Measurements from ENCODE around the gene PORCN.
"Not testable (repeated sequence)": the region's sequence is repeated elsewhere in the genome, so short reads cannot be mapped to it uniquely, and the experiment has no call there.

PORCN gene

DNA sequence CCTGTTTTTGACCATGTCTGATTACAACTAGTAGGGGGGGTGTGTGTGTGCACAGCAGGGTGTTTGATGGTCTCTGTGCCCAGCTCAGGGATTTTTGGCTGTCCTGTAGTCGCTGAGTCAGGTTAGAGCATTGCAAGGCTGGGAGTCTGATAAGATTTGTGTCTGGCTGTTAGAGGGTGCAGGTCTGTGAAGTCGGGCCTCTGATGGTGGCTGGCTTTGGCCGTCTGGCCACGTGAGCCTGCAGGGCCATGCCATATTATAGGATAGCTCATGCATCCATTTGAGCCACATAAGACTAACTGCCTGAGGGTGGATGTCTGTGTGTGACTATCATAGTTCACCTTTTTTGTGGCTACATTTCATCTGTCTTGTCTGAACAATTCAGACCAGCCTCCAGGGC lies 4.9 kb downstream of the PORCN start:
- peaks cover 3% of the 10 kb centered on the region for H3K36me3 ChIP-seq (ENCODE audit: control insufficient read depth, insufficient read depth, low read length, severe bottlenecking)
- H3K9me3 ChIP-seq (ENCODE audit: control insufficient read depth, low read length), result no peaks in the 10 kb centered on the region
- no peaks in the 10 kb centered on the region for H3K27me3 ChIP-seq (replicated peaks; ENCODE audit: control insufficient read depth, insufficient read depth, low read length)
- H3K4me3 ChIP-seq (ENCODE audit: low read length), result no peak overlapping the region
- H3K9ac ChIP-seq (ENCODE audit: low read length), result no peak overlapping the region
- no peaks in the 10 kb centered on the region for H3K4me1 ChIP-seq (ENCODE audit: control insufficient read depth, insufficient read depth, low read length)
- DNase-seq (ENCODE audit: low read depth), result no peak

DNA sequence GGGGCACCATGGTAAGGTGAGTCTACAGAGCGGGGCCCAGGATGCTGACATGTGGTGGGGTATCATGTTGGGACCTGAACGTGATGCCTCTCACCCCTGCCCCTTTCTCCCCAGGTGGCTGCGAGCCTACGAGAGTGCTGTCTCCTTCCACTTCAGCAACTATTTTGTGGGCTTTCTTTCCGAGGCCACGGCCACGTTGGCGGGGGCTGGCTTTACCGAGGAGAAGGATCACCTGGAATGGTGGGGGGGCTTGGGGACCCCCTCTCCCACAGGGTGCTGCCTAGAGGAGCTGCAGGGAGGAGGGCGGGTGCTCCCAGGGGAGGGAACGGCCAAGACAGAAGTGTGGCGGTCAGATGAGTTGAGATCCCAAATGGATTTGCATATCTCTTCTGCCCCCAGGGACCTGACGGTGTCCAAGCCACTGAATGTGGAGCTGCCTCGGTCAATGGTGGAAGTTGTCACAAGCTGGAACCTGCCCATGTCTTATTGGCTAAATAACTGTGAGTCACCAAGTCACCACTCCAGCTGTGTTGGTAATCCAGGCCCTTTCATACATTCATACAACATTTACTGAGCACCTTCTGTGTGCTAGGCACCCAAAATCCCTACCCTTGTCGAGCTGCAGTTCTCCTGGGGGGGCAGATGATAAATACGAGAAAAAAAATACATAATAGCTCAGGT lies 5.5 kb downstream of the PORCN start:
- Histone ChIP-seq H3K36me3 (ENCODE audit: control insufficient read depth, insufficient read depth, low read length, severe bottlenecking) (peaks cover 3% of the 10 kb centered on the region), H3K27me3 (replicated peaks; ENCODE audit: control insufficient read depth, insufficient read depth, low read length) (no peaks in the 10 kb centered on the region), H3K4me1 (ENCODE audit: control insufficient read depth, insufficient read depth, low read length) (no peaks in the 10 kb centered on the region), H3K9ac (ENCODE audit: low read length) (no peak overlapping the region), H3K9me3 (ENCODE audit: control insufficient read depth, low read length) (no peaks in the 10 kb centered on the region), H3K4me3 (ENCODE audit: low read length) (no peak overlapping the region)
- DNase-seq (ENCODE audit: low read depth), result no peak

DNA sequence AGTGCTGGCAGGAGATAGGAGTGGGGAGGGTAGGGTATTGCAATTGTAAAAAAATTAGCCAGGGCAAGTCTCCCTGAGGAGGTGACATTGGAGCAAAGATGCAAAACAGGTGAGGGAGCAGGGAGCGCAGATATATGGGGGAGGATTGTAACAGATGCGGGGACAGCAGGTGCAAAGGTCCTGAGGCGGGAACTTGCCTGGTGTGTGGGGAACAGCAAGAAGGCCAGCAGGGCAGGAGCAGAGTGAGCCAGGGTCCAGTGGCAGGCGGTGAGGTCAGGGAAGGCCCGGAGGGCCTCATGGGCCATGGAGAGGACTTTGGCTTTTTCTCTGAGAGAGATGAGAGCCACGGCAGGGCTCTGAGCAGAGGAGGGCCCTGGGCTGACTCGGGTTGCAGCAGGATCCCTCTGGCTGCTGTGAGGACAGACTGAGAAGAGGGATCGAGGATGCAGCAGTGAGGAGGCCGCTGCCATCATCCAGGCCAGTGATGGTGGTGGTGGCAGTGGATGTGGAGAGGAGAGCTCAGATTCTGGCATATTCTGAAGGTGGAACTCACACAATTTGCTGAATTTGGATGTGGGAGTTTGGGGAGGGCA lies 6.2 kb downstream of the PORCN start:
- Histone ChIP-seq H3K9ac (ENCODE audit: low read length) (no peak overlapping the region), H3K9me3 (ENCODE audit: control insufficient read depth, low read length) (no peaks in the 10 kb centered on the region), H3K36me3 (ENCODE audit: control insufficient read depth, insufficient read depth, low read length, severe bottlenecking) (peaks cover 3% of the 10 kb centered on the region)

DNA sequence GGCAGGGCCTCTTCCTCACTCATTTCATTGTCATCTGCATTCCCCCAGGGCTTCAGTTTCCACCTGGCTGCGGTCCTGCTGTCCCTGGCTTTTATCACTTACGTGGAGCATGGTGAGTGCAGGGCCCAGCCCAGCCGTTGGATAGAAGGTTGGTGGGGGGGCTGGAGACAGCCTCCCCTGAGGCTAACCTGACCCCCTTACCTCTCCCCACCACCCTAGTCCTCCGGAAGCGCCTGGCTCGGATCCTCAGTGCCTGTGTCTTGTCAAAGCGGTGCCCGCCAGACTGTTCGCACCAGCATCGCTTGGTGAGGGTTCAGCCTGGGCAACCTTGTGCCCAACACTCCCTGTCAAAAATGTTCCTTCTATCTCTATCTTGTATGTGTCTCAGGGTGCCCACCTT lies 7.0 kb downstream of the PORCN start:
- H3K36me3 ChIP-seq (ENCODE audit: control insufficient read depth, insufficient read depth, low read length, severe bottlenecking), result peaks cover 3% of the 10 kb centered on the region
- no peaks in the 10 kb centered on the region for H3K4me1 ChIP-seq (ENCODE audit: control insufficient read depth, insufficient read depth, low read length)
- H3K4me3 ChIP-seq (ENCODE audit: low read length), result no peak overlapping the region
- DNase-seq (ENCODE audit: low read depth), result no peak
- no peaks in the 10 kb centered on the region for H3K27me3 ChIP-seq (replicated peaks; ENCODE audit: control insufficient read depth, insufficient read depth, low read length)
- no peaks in the 10 kb centered on the region for H3K9me3 ChIP-seq (ENCODE audit: control insufficient read depth, low read length)
- H3K9ac ChIP-seq (ENCODE audit: low read length), result no peak overlapping the region

More for the DNA sequence above, 6.2 kb downstream of the PORCN start:
- H3K27me3 ChIP-seq (replicated peaks; ENCODE audit: control insufficient read depth, insufficient read depth, low read length), result no peaks in the 10 kb centered on the region
- no peak overlapping the region for H3K4me3 ChIP-seq (ENCODE audit: low read length)
- H3K4me1 ChIP-seq (ENCODE audit: control insufficient read depth, insufficient read depth, low read length), result no peaks in the 10 kb centered on the region
- DNase-seq (ENCODE audit: low read depth), result no peak

DNA sequence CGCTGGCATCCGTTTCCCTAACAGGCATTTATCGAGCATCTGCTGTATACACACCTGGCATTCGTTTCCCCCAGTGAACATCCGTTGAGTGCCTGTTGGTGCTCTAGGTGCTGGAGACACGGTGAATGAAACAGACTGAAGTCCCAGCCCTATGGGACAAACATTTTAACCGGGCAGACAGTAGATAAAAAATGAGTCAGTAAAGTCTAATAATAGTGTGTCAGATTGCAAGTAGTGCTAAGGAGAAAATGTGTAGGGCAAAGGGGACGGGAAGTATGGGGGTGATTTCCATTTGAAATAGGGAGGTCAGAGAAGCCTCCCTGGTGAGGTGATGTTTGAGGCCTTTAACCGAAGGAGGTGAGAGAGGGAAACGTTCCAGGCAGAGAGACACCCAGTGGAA lies 7.5 kb downstream of the PORCN start:
- no peaks in the 10 kb centered on the region for H3K27me3 ChIP-seq (replicated peaks; ENCODE audit: control insufficient read depth, insufficient read depth, low read length)
- no peak overlapping the region for H3K4me3 ChIP-seq (ENCODE audit: low read length)
- H3K36me3 ChIP-seq (ENCODE audit: control insufficient read depth, insufficient read depth, low read length, severe bottlenecking), result peaks cover 3% of the 10 kb centered on the region
- DNase-seq (ENCODE audit: low read depth), result no peak
- no peaks in the 10 kb centered on the region for H3K9me3 ChIP-seq (ENCODE audit: control insufficient read depth, low read length)
- no peaks in the 10 kb centered on the region for H3K4me1 ChIP-seq (ENCODE audit: control insufficient read depth, insufficient read depth, low read length)
- no peak overlapping the region for H3K9ac ChIP-seq (ENCODE audit: low read length)

DNA sequence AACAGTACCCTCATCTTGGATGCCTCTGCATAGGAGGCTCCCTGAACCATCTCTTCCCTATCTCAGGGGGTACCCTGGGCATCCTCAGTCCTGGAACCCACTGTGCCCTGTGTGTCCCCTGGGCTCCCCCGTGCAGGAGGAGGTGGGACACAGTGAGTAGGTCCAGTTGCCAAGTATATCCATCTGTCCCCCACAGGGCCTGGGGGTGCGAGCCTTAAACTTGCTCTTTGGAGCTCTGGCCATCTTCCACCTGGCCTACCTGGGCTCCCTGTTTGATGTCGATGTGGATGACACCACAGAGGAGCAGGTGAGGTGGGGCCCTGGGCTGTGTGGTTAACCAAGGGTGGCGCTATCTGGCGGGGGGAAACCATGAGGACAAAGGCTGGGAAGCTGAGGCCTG lies 8.2 kb downstream of the PORCN start:
- Histone ChIP-seq H3K9ac (ENCODE audit: low read length) (no peak overlapping the region), H3K4me1 (ENCODE audit: control insufficient read depth, insufficient read depth, low read length) (no peaks in the 10 kb centered on the region), H3K9me3 (ENCODE audit: control insufficient read depth, low read length) (no peaks in the 10 kb centered on the region), H3K27me3 (replicated peaks; ENCODE audit: control insufficient read depth, insufficient read depth, low read length) (no peaks in the 10 kb centered on the region), H3K4me3 (ENCODE audit: low read length) (no peak overlapping the region), H3K36me3 (ENCODE audit: control insufficient read depth, insufficient read depth, low read length, severe bottlenecking) (peaks cover 3% of the 10 kb centered on the region)
- no peak for DNase-seq (ENCODE audit: low read depth)

DNA sequence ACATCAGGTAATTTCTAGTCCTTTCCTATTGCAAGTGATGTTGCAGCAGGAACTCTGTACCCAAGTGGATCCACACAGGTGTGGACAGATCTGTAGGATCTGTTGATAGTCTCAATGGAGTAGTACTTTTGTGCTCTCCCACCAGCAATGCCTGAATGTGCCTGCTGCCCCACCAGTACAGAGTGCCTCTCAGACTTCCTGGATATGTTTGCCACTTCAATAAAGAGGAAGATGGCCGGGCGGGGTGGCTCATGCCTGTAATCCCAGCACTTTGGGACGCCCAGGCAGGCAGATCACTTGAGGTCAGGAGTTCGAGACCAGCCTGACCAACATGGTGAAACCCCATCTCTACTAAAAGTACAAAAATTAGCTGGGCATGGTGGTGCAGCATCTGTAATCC lies 10.7 kb downstream of the PORCN start:
- not testable (repeated sequence) for H3K4me1 ChIP-seq (ENCODE audit: control insufficient read depth, insufficient read depth, low read length); H3K9ac ChIP-seq (ENCODE audit: low read length)

DNA sequence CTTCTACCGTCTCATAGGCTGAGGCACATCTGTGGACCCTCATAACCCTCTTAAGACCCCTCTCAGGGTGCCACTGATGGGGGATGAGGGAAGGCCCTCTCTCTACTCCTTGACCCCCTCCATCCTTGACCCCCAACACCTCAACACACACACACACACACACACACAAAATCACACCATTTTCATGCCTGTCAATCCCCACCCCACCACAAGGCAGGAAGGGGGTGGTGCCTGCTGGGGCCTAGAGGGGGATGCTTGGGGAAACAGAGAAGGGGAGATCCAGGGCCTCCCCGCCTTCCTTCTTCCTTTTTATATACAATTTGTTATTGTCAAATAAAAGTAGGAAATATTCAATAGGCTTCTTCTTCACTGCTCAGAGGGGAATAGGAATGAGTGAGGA lies 11.7 kb downstream of the PORCN start:
- H3K36me3 ChIP-seq (ENCODE audit: control insufficient read depth, insufficient read depth, low read length, severe bottlenecking), result peaks cover 6% of the 10 kb centered on the region
- no peak overlapping the region for H3K9ac ChIP-seq (ENCODE audit: low read length)
- no peak for DNase-seq (ENCODE audit: low read depth)
- H3K4me3 ChIP-seq (ENCODE audit: low read length), result no peak overlapping the region
- H3K9me3 ChIP-seq (ENCODE audit: control insufficient read depth, low read length), result no peaks in the 10 kb centered on the region
- no peaks in the 10 kb centered on the region for H3K27me3 ChIP-seq (replicated peaks; ENCODE audit: control insufficient read depth, insufficient read depth, low read length)
- H3K4me1 ChIP-seq (ENCODE audit: control insufficient read depth, insufficient read depth, low read length), result peaks cover 3% of the 10 kb centered on the region

More for the DNA sequence above, 10.7 kb downstream of the PORCN start:
- DNase-seq (ENCODE audit: low read depth); H3K4me3 ChIP-seq (ENCODE audit: low read length); H3K27me3 ChIP-seq (replicated peaks; ENCODE audit: control insufficient read depth, insufficient read depth, low read length); H3K36me3 ChIP-seq (ENCODE audit: control insufficient read depth, insufficient read depth, low read length, severe bottlenecking); H3K9me3 ChIP-seq (ENCODE audit: control insufficient read depth, low read length): not testable (repeated sequence)

DNA sequence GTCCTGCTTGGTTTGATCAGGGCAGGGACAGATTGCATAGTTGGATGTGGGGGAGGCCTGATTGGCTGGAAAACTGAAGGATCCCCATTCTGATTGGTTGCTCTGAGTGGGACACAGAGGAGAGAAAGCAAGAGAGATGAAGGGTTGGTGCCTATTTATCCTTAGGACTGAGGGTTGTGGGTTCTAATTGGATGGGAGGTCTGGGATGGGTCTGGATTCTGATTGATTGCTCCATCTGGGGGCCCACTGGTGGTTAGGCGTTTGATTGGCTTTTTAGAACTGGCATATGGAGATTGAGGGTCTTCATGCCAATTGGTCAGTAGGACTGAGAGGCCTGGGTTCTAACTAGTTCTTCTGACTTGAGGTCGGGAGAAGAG lies 12.2 kb downstream of the PORCN start:
- peaks cover 3% of the 10 kb centered on the region for H3K4me1 ChIP-seq (ENCODE audit: control insufficient read depth, insufficient read depth, low read length)
- H3K4me3 ChIP-seq (ENCODE audit: low read length), result peak overlapping the region; percentile 66
- H3K9ac ChIP-seq (ENCODE audit: low read length), result no peak overlapping the region
- H3K36me3 ChIP-seq (ENCODE audit: control insufficient read depth, insufficient read depth, low read length, severe bottlenecking), result peaks cover 6% of the 10 kb centered on the region
- no peaks in the 10 kb centered on the region for H3K9me3 ChIP-seq (ENCODE audit: control insufficient read depth, low read length)
- DNase-seq (ENCODE audit: low read depth), result no peak
- no peaks in the 10 kb centered on the region for H3K27me3 ChIP-seq (replicated peaks; ENCODE audit: control insufficient read depth, insufficient read depth, low read length)

DNA sequence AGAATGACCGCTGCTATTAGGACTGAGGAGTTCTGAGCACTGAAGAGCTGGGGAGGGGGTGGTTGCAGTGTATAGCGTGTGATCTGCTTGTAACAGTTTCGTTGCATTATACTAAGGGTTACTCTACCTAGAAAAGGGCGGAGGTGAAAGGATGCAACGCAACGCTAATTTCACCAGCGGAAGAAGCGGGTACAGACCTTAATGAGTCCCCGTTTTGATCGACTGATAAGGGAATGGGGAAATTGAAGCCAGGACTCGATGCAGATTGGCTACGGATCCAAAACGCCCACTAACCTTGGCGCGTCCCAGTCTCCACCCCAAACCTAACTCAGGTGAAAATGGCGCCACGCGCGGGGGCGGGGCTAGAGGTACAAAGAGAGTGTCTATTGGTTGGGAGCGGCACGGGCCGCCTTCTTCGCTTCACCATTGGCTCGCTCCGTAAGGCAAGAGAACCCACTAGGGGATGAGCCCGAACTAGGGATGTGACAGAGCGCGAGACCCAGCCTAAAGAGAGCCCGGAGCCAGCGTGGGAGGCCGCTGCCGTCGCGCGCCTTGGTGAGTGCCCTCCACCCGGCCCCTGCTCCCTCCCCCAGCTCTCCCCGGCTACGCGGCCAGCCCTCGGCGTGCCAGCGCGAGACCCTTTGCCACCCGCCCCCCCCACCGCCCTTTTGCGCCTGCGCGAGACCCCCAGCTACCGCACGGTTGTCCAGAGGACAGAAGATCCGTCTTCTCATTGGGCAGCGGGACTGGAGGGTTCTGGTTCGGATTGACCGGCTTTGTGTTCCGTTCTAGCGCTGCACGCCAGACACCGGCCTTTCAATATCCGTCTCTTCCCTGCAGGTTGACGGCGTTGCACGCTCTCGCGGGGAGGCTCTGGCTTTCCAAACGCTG lies 12.8 kb downstream of the PORCN start, which contains the start of gene EBP:
TSS of gene EBP (plus strand) at position 456 of the 891 bp plus-strand sequence. CDS start 1,964 bp downstream, outside the sequence.
- Histone ChIP-seq H3K4me1 (ENCODE audit: control insufficient read depth, insufficient read depth, low read length) (peaks cover 3% of the 10 kb centered on the region), H3K4me3 (ENCODE audit: low read length) (peak within 1 kb of the TSS; percentile 66), H3K27me3 (replicated peaks; ENCODE audit: control insufficient read depth, insufficient read depth, low read length) (no peaks in the 10 kb centered on the region), H3K36me3 (ENCODE audit: control insufficient read depth, insufficient read depth, low read length, severe bottlenecking) (peaks cover 6% of the 10 kb centered on the region), H3K9ac (ENCODE audit: low read length) (peak within 1 kb of the TSS; percentile 61), H3K9me3 (ENCODE audit: control insufficient read depth, low read length) (no peaks in the 10 kb centered on the region)
- peak; percentile 88 for DNase-seq (ENCODE audit: low read depth)

DNA sequence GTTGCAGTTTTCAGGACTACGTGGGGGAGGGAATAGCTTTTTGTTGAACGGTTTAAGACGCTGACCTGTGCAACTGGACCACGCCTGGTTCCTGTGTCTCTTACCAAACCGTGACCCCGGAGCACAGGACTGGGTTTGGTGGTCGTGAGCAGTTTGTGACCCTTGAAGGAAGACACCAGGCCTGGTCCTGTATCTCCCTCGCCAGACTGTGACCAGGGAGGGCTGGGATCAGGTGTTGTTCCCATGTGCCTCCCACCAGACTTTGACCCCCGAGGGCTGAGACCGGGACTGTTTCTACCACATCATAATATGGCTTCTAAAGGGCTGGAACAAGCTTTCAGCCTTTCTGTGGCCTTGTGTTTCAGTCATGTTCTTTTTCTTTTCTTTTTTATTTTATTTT lies 13.5 kb downstream of the PORCN start:
- peak overlapping the region; percentile 66 for H3K4me3 ChIP-seq (ENCODE audit: low read length)

More for the DNA sequence above, 13.5 kb downstream of the PORCN start:
- no peak for DNase-seq (ENCODE audit: low read depth)
- Histone ChIP-seq H3K4me1 (ENCODE audit: control insufficient read depth, insufficient read depth, low read length) (peaks cover 3% of the 10 kb centered on the region), H3K36me3 (ENCODE audit: control insufficient read depth, insufficient read depth, low read length, severe bottlenecking) (peaks cover 13% of the 10 kb centered on the region), H3K9me3 (ENCODE audit: control insufficient read depth, low read length) (no peaks in the 10 kb centered on the region), H3K27me3 (replicated peaks; ENCODE audit: control insufficient read depth, insufficient read depth, low read length) (no peaks in the 10 kb centered on the region), H3K9ac (ENCODE audit: low read length) (peak overlapping the region; percentile 61)

All from adipocyte (in vitro differentiated cells).